WTC11 (cell line): Measurements from ENCODE around the gene UGGT2. TPM values are rescaled to one million over a fixed set of nuclear protein-coding genes. Genes with fewer than 3 reads are reported as not detected.

Source experiments
- ATAC-seq: fragments of 200-7000 bp; cut with Tn5 transposase; 2 replicates; pipeline ENCODE4 v1.10.0; 2021; ENCODE audit warnings: mild to moderate bottlenecking, moderate library complexity
- CTCF ChIA-PET: fragments of 300-600 bp; sonication (Branson Sonifier 250); formaldehyde crosslinking; loops from one replicate; lab custom pipeline; 2021; ENCODE audit warnings: antibody characterized with exemption; lab: Charles Lee
- POLR2A ChIA-PET: fragments of 350-600 bp; sonication (Branson Sonifier 250); formaldehyde crosslinking; loops from one replicate; lab custom pipeline; 2021; ENCODE audit warnings: antibody characterized with exemption; lab: Charles Lee
- DNase-seq: peaks from one replicate; pipeline ENCODE4 v3.0.0; 2021; ENCODE audit warnings: low spot score
- H3K27ac Mint-ChIP-seq: 2 replicates; pipeline ENCODE4 v1.8.0; 2021; ENCODE audit warnings: mixed read lengths
- H3K27me3 Mint-ChIP-seq: 2 replicates; pipeline ENCODE4 v1.8.0; 2021; ENCODE audit warnings: low read depth, mild to moderate bottlenecking, moderate library complexity, mixed read lengths
- H3K36me3 Mint-ChIP-seq: 2 replicates; pipeline ENCODE4 v1.8.0; 2021; ENCODE audit warnings: mixed read lengths
- H3K4me1 Mint-ChIP-seq: 2 replicates; pipeline ENCODE4 v1.8.0; 2022; ENCODE audit warnings: mixed read lengths
- H3K4me3 Mint-ChIP-seq: 2 replicates; pipeline ENCODE4 v1.8.0; 2021; ENCODE audit warnings: mild to moderate bottlenecking, moderate library complexity, mixed read lengths
- H3K9me3 Mint-ChIP-seq: 2 replicates; pipeline ENCODE4 v1.8.0; 2021; ENCODE audit warnings: mixed read lengths
- ATF3 ChIP-seq: sonication (generic); formaldehyde crosslinking; conservative IDR thresholded peaks from 2 replicates; pipeline ENCODE4 v1.8.1; 2022; ENCODE audit warnings: mild to moderate bottlenecking, missing genetic modification reagents
- CREM ChIP-seq: sonication (generic); formaldehyde crosslinking; IDR thresholded peaks from 2 replicates; pipeline ENCODE4 v1.8.1; 2022; ENCODE audit warnings: mild to moderate bottlenecking, missing genetic modification reagents, moderate library complexity
- CTCF ChIP-seq: fragments of 200-600 bp; IDR thresholded peaks from 2 replicates; pipeline ENCODE4 v1.8.0; 2022; ENCODE audit warnings: antibody characterized with exemption
- ELF4 ChIP-seq: sonication (generic); formaldehyde crosslinking; IDR thresholded peaks from 2 replicates; pipeline ENCODE4 v1.8.1; 2022; ENCODE audit warnings: low read depth, mild to moderate bottlenecking, moderate library complexity, missing genetic modification reagents
- EMX1 ChIP-seq: fragments of 250-450 bp; sonication (Bioruptor Pico); IDR thresholded peaks from 2 replicates; pipeline ENCODE4 v1.8.0; 2021; ENCODE audit warnings: mild to moderate bottlenecking
- ETV6 ChIP-seq: sonication (generic); formaldehyde crosslinking; IDR thresholded peaks from 2 replicates; pipeline ENCODE4 v1.8.1; 2022; ENCODE audit warnings: mild to moderate bottlenecking, missing genetic modification reagents
- FOXK1 ChIP-seq: sonication (generic); formaldehyde crosslinking; IDR thresholded peaks from 2 replicates; pipeline ENCODE4 v1.8.0; 2022; ENCODE audit warnings: mild to moderate bottlenecking, moderate library complexity, missing genetic modification reagents
- HMGXB4 ChIP-seq: sonication (generic); formaldehyde crosslinking; IDR thresholded peaks from 2 replicates; pipeline ENCODE4 v1.8.1; 2023; ENCODE audit warnings: mild to moderate bottlenecking, moderate library complexity, missing genetic modification reagents
- IRF2 ChIP-seq: sonication (generic); formaldehyde crosslinking; IDR thresholded peaks from 2 replicates; pipeline ENCODE4 v1.8.0; 2022; ENCODE audit warnings: low read depth, missing genetic modification reagents, borderline replicate concordance
- PRDM15 ChIP-seq: sonication (generic); formaldehyde crosslinking; IDR thresholded peaks from 2 replicates; pipeline ENCODE4 v1.8.0; 2022; ENCODE audit warnings: missing genetic modification reagents
- PREB ChIP-seq: sonication (generic); formaldehyde crosslinking; IDR thresholded peaks from 2 replicates; pipeline ENCODE4 v1.8.1; 2022; ENCODE audit warnings: mild to moderate bottlenecking, missing genetic modification reagents, moderate library complexity, borderline replicate concordance
- RELA ChIP-seq: sonication (generic); formaldehyde crosslinking; IDR thresholded peaks from 2 replicates; pipeline ENCODE4 v1.8.1; 2022; ENCODE audit warnings: missing genetic modification reagents, mild to moderate bottlenecking, borderline replicate concordance
- RORB ChIP-seq: fragments of 250-450 bp; sonication (Bioruptor Pico); IDR thresholded peaks from 2 replicates; pipeline ENCODE4 v1.9.0; 2021; ENCODE audit warnings: mild to moderate bottlenecking
- SOX15 ChIP-seq: fragments of 250-450 bp; sonication (Bioruptor Pico); IDR thresholded peaks from 2 replicates; pipeline ENCODE4 v1.9.0; 2021; ENCODE audit warnings: mild to moderate bottlenecking
- SP1 ChIP-seq: sonication (generic); formaldehyde crosslinking; conservative IDR thresholded peaks from 2 replicates; pipeline ENCODE4 v1.8.1; 2022; ENCODE audit warnings: missing genetic modification reagents
- STAT6 ChIP-seq: sonication (generic); formaldehyde crosslinking; conservative IDR thresholded peaks from 2 replicates; pipeline ENCODE4 v1.8.1; 2023; ENCODE audit warnings: mild to moderate bottlenecking, low read depth, missing genetic modification reagents, moderate library complexity
- USF2 ChIP-seq: sonication (generic); formaldehyde crosslinking; IDR thresholded peaks from 2 replicates; pipeline ENCODE4 v1.8.1; 2023; ENCODE audit warnings: mild to moderate bottlenecking, missing genetic modification reagents, moderate library complexity
- ZMAT4 ChIP-seq: fragments of 250-450 bp; sonication (Bioruptor Pico); IDR thresholded peaks from 2 replicates; pipeline ENCODE4 v1.9.0; 2021; ENCODE audit warnings: mild to moderate bottlenecking
- ZNF121 ChIP-seq: sonication (generic); formaldehyde crosslinking; IDR thresholded peaks from 2 replicates; pipeline ENCODE4 v1.8.0; 2023; ENCODE audit warnings: missing genetic modification reagents
- ZNF138 ChIP-seq: sonication (generic); formaldehyde crosslinking; conservative IDR thresholded peaks from 2 replicates; pipeline ENCODE4 v1.8.1; 2022; ENCODE audit warnings: mild to moderate bottlenecking, moderate library complexity, missing genetic modification reagents
- ZSCAN18 ChIP-seq: fragments of 250-450 bp; sonication (Bioruptor Pico); IDR thresholded peaks from 2 replicates; pipeline ENCODE4 v2.1.2; 2022; ENCODE audit warnings: mild to moderate bottlenecking, moderate library complexity
- total RNA-seq: library from RNA; stranded (reverse); gene quantifications from 3 replicates; pipeline ENCODE4 v1.2.3, GENCODE V29; 2021

UGGT2 gene
- total RNA-seq, 1 experiment from 2014 or later: 31.1 TPM

- no peak for TF ChIP-seq USF2
- TF ChIP-seq CTCF: no peak
- TF ChIP-seq SOX15 (CRISPR knock-in tag): no peak
- no peak for TF ChIP-seq RELA (CRISPR knock-in tag)
- peak; percentile 89; the same call in 1 of the 2 replicates for TF ChIP-seq ZNF138 (CRISPR knock-in tag)
- TF ChIP-seq PREB (CRISPR knock-in tag): no peak
- no peak for TF ChIP-seq ELF4
- TF ChIP-seq ATF3: no peak
- TF ChIP-seq ZSCAN18 (CRISPR knock-in tag): no peak
- TF ChIP-seq ZNF121 (CRISPR knock-in tag): no peak
- peak; percentile 65; the same call in 1 of the 2 replicates for TF ChIP-seq ETV6 (CRISPR knock-in tag)
- TF ChIP-seq SP1: peak; percentile 65
- peak; percentile 62 for TF ChIP-seq FOXK1
- TF ChIP-seq PRDM15 (CRISPR knock-in tag): peak; percentile 27; the same call in 1 of the 2 replicates
Measured at GRCh38 chr13:96053003-96053703, at the start of gene UGGT2 (continued).

- ChIA-PET CTCF (interaction anchor here (1.0 to 1.9 kb wide), 3 partner anchors 10 to 128 kb away, joined by 3 to 4 read pairs (median 4); no protein-coding TSS in a partner anchor), POLR2A (no interaction called here)
- Mint-ChIP-seq H3K27me3 (no peaks in the 10 kb centered on the region), H3K27ac (no peak overlapping the region), H3K4me1 (peaks cover 29% of the 10 kb centered on the region), H3K36me3 (peaks cover 5% of the 10 kb centered on the region), H3K4me3 (no peak overlapping the region), H3K9me3 (peaks cover 5% of the 10 kb centered on the region)
- no peak for DNase-seq
- ATAC-seq: peak; percentile 96
- TF ChIP-seq CREM (CRISPR knock-in tag) (no peak), IRF2 (CRISPR knock-in tag) (no peak), HMGXB4 (CRISPR knock-in tag) (no peak), EMX1 (CRISPR knock-in tag) (no peak), ZMAT4 (CRISPR knock-in tag) (no peak), RORB (CRISPR knock-in tag) (no peak), STAT6 (CRISPR knock-in tag) (no peak)
Measured at GRCh38 chr13:96100457-96101220, 47.4 kb upstream of the UGGT2 start.
